HG02763 (cell line): ENCODE results near the gene ZNF407.

Source experiments
- ATAC-seq: cut with Tn5 transposase; IDR thresholded peaks from one replicate; pipeline ENCODE4 v1.9.1; 2021; ENCODE audit warnings: mild to moderate bottlenecking, moderate library complexity; ENCODE audit not compliant: unreplicated experiment

ZNF407 gene

GRCh38 chr18:74995419-74995736 is 397.7 kb downstream of the ZNF407 start:
- ATAC-seq, result no peak

- ATAC-seq, result no peak
These were observed 398.4 kb downstream of the ZNF407 start for GRCh38 chr18:74996055-74996454.

- no peak for ATAC-seq
These were observed 399.3 kb downstream of the ZNF407 start for GRCh38 chr18:74996996-74997395.

- ATAC-seq, result no peak
These were observed 403.2 kb downstream of the ZNF407 start for GRCh38 chr18:75000920-75001319.

- ATAC-seq, result no peak
These were observed 405.4 kb downstream of the ZNF407 start for GRCh38 chr18:75003039-75003438.

GRCh38 chr18:75003764-75004690 is 406.4 kb downstream of the ZNF407 start:
- ATAC-seq, result no peak

GRCh38 chr18:75005626-75006025 is 408.0 kb downstream of the ZNF407 start:
- no peak for ATAC-seq

GRCh38 chr18:75008186-75008585 is 410.5 kb downstream of the ZNF407 start:
- ATAC-seq, result no peak

- no peak for ATAC-seq
These were observed 411.6 kb downstream of the ZNF407 start for GRCh38 chr18:75009296-75009695.

GRCh38 chr18:75009878-75010277 is 412.2 kb downstream of the ZNF407 start:
- no peak for ATAC-seq

GRCh38 chr18:75010278-75010677 is 412.6 kb downstream of the ZNF407 start:
- no peak for ATAC-seq

- ATAC-seq, result no peak
These were observed 413.0 kb downstream of the ZNF407 start for GRCh38 chr18:75010689-75011088.

- ATAC-seq, result peak; percentile 83
These were observed 418.5 kb downstream of the ZNF407 start for GRCh38 chr18:75016025-75016717.

- ATAC-seq, result no peak
These were observed 425.8 kb downstream of the ZNF407 start for GRCh38 chr18:75023473-75023872.

- no peak for ATAC-seq
These were observed 427.2 kb downstream of the ZNF407 start for GRCh38 chr18:75024871-75025270.

GRCh38 chr18:75025573-75025972 is 427.9 kb downstream of the ZNF407 start:
- no peak for ATAC-seq

GRCh38 chr18:75029481-75029880 is 431.8 kb downstream of the ZNF407 start:
- no peak for ATAC-seq

- no peak for ATAC-seq
These were observed 434.1 kb downstream of the ZNF407 start for GRCh38 chr18:75031717-75032317.

GRCh38 chr18:75033516-75033915 is 435.8 kb downstream of the ZNF407 start:
- no peak for ATAC-seq

GRCh38 chr18:75034937-75035336 is 437.3 kb downstream of the ZNF407 start:
- ATAC-seq, result no peak

GRCh38 chr18:75035928-75036327 is 438.3 kb downstream of the ZNF407 start:
- no peak for ATAC-seq
